Spleen (tissue), 7 donors: ENCODE measurements around the gene KCNK5.

Experiments used
- CTCF ChIP-seq, 11 experiments: fragments of 200-600 bp in 7 of 11; fragments of 450-650 bp in 4 of 11; sonication (generic) in 4 of 11; IDR thresholded peaks in 8 of 11; conservative IDR thresholded peaks in 3 of 11; 1 replicate in 7 of 11; 2 replicates in 4 of 11; pipeline versions ENCODE4 v1.4.0 to v1.8.0; 2016 to 2021; ENCODE audit warnings: antibody characterized with exemption in 11 of 11, inconsistent platforms in 4 of 11, mild to moderate bottlenecking in 1 of 11
- POLR2AphosphoS5 ChIP-seq, 3 donors: sonication (generic); formaldehyde crosslinking; IDR thresholded peaks; one replicate each; pipeline ENCODE4 v1.5.1; 2017; ENCODE audit warnings: antibody characterized with exemption in 3 of 3
- donor health status: DM: no; HTN: no; CAD: no; lungs with moderate emphysema.
- donor health status: DM: no; HTN: no; CAD: no.
- donor health status: DM: no; HTN: no; CAD: no.

GRCh38 chr6:39224011-39224410 lies 5.3 kb downstream of the KCNK5 start:
- TF ChIP-seq POLR2AphosphoS5 (IDR thresholded peaks at IDR 0.05) (no peak), CTCF (IDR thresholded peaks at IDR 0.05 in 8 of 11, conservative IDR thresholded peaks at IDR 0.05 in 3 of 11) (no peak)
